Left ventricle myocardium inferior (tissue), 1 donor: ENCODE data around the gene TPMT. TPM values are rescaled to one million over a fixed set of nuclear protein-coding genes. Genes with fewer than 3 reads are reported as not detected.
"Not testable (repeated sequence)": the region's sequence is repeated elsewhere in the genome, so short reads cannot be mapped to it uniquely, and the experiment has no call there.

ENCODE experiments used
- DNase-seq: peaks from one replicate; pipeline ENCODE4 v3.0.0-alpha.2; 2020
- H3K27ac ChIP-seq: fragments of 200-600 bp; replicated peaks from 2 replicates; pipeline ENCODE4 v1.8.0; 2021
- H3K27me3 ChIP-seq: fragments of 200-600 bp; 2 replicates; pipeline ENCODE4 v1.8.0; 2021; ENCODE audit warnings: low read depth
- H3K36me3 ChIP-seq: fragments of 200-600 bp; 2 replicates; pipeline ENCODE4 v1.8.0; 2021
- H3K4me1 ChIP-seq: fragments of 200-600 bp; 2 replicates; pipeline ENCODE4 v1.8.0; 2021
- H3K4me3 ChIP-seq: fragments of 200-600 bp; 2 replicates; pipeline ENCODE4 v1.8.0; 2021; ENCODE audit warnings: mild to moderate bottlenecking, moderate library complexity
- H3K9me3 ChIP-seq: fragments of 200-600 bp; replicated peaks from 2 replicates; pipeline ENCODE4 v1.8.0; 2021
- intact Hi-C: fragments of 100-400 bp; cut with micrococcal nuclease; formaldehyde crosslinking; loops from one replicate; pipeline ENCODE4 v1.11.0; 2022
- total RNA-seq: library from RNA; stranded (reverse); fragmentation: NEBNext Ultra II Directional; extraction: Animal tissue kit (Norgen Biotek cat#: 25700); gene quantifications from one replicate; pipeline ENCODE4 v1.2.1, GENCODE V29; 2021
- TF ChIP-seq, protein P1 (sequence below): fragments of 200-600 bp; IDR thresholded peaks from 2 replicates; pipeline ENCODE4 v1.8.0; 2021; ENCODE audit warnings: antibody characterized with exemption, mild to moderate bottlenecking, borderline replicate concordance
- donor health status: DM: no; HTN: yes; CAD: no; lungs with severe emphysema.

The TPMT gene
- total RNA-seq, 1 donor from 2014 or later = 14.1 TPM

DNA sequence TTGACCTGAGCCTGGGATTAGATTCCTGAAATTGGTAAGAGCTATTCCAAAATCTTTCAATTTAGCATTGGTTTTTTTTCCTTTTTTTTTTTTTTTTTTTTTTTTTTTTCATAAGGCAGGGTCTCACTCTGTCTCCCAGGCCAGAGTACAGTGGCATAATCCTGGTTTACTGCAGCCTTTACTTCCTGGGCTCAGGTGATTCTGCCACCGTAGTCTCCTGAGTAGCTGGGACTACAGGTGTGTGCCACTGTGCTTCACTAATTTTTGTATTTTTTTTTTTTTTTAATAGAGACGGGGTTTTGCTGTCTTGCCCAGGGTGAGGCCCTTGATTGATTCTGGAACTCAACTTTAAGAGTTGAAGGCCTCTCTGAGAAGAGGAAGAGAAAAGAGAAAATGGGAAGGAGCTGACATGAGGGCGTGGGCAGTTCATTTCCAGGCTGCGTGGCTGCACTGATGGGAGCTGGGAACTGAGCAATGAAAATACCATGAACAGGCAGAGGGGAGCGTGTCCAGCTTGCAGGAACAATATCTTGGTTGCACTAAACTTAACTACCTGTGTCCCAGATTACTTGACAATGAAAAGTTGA, 25.0 kb upstream of the TPMT start:
- Histone ChIP-seq H3K27ac (no peak overlapping the region), H3K9me3 (no peaks in the 10 kb centered on the region)

DNA sequence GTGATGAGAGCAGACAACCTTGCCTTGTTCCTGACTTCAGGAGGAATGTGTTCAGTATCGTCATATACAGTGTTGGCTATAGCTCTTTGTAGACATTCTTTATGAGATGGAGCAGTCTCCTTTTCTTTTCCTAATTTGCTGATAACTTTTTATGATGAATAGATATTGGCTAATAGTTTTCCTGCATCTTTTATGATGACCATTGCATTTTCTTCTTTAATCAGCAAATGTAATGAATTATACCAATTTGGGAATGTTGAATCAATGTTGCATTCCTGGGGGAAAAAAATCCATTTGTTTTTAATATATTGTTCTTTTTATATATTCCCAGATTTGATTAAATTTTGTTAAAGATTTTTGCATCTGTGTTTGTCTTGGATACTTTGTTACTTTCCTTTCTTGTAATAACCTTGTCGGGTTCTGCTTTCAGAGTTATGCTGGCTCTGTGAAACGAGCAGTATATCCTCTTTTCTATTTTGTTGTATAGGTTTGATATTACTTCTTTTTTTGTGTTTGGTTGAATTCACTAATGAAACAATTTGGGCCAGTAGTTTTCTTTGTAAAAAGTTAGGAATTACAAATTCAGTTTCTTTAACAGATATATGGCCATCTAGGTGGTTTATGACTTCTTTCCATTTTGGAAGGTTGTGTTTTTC, 24.2 kb upstream of the TPMT start:
- no peaks in the 10 kb centered on the region for H3K4me1 ChIP-seq
- TF ChIP-seq, protein P1, sequence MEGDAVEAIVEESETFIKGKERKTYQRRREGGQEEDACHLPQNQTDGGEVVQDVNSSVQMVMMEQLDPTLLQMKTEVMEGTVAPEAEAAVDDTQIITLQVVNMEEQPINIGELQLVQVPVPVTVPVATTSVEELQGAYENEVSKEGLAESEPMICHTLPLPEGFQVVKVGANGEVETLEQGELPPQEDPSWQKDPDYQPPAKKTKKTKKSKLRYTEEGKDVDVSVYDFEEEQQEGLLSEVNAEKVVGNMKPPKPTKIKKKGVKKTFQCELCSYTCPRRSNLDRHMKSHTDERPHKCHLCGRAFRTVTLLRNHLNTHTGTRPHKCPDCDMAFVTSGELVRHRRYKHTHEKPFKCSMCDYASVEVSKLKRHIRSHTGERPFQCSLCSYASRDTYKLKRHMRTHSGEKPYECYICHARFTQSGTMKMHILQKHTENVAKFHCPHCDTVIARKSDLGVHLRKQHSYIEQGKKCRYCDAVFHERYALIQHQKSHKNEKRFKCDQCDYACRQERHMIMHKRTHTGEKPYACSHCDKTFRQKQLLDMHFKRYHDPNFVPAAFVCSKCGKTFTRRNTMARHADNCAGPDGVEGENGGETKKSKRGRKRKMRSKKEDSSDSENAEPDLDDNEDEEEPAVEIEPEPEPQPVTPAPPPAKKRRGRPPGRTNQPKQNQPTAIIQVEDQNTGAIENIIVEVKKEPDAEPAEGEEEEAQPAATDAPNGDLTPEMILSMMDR = no peak
- peaks cover 11% of the 10 kb centered on the region for H3K36me3 ChIP-seq
- intact Hi-C loops = no loop called here
- H3K9me3 ChIP-seq = no peaks in the 10 kb centered on the region
- H3K4me3 ChIP-seq = no peak overlapping the region
- no peaks in the 10 kb centered on the region for H3K27me3 ChIP-seq
- H3K27ac ChIP-seq = no peak overlapping the region
- DNase-seq = no peak

More for the DNA sequence above, 25.0 kb upstream of the TPMT start:
- no peaks in the 10 kb centered on the region for H3K4me1 ChIP-seq
- H3K4me3 ChIP-seq = no peak overlapping the region
- peak; percentile 17 for DNase-seq
- intact Hi-C loops = no loop called here
- TF ChIP-seq, protein P1 = no peak
- no peaks in the 10 kb centered on the region for H3K27me3 ChIP-seq
- H3K36me3 ChIP-seq = peaks cover 3% of the 10 kb centered on the region

DNA sequence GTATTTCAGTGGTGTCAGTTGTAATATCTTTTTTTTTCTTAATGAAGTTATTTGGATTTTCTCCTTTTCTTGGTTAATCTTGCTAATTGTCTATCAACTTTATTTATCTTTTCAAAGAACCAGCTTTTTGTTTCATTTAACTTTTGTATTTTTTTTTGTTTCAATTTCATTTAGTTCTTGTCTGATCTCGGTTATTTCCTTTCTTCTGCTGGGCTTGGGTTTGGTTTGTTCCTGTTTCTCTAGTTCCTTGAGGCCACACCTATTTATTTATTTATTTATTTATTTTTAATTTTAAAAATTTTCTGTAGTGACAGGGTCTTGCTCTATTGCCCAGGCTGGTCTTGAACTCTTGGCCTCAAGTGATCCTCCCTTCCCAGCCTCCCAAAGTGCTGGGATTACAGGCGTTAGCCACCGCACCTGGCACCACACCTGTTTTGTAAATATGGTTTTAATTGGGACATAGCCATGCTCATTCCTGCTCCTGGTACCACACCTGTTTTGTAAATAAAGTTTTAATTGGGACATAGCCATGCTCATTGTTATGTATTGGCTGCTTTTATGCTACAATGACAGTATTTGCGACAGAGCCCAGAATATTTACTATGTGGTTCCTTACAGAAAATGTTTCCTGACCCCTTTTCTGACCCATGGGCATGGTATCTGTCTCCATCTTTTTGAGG, 22.5 kb upstream of the TPMT start:
- Histone ChIP-seq H3K4me1 (no peaks in the 10 kb centered on the region), H3K36me3 (peaks cover 20% of the 10 kb centered on the region), H3K27ac (no peak overlapping the region), H3K27me3 (no peaks in the 10 kb centered on the region), H3K9me3 (no peaks in the 10 kb centered on the region), H3K4me3 (no peak overlapping the region)
- intact Hi-C loops = no loop called here
- no peak for DNase-seq
- TF ChIP-seq, protein P1 = no peak

DNA sequence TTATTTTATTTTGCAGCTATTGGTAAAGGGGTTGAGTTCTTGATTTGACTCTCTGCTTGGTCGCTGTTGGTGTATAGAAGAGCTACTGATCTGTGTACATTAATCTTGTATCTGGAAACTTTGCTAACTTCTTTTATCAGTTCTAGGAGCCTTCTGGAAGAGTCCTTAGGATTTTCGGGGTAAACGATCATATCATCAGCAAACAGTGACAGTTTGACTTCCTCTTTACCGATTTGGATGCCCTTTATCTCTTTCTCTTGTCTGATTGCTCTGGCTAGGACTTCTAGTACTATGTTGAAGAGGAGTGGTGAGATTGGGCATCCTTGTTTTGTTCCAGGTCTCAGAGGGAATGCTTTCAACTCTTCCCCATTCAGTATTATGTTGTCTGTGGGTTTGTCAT, 21.3 kb upstream of the TPMT start:
- H3K4me1 ChIP-seq, DNase-seq, intact Hi-C loops, H3K4me3 ChIP-seq, H3K27me3 ChIP-seq, H3K9me3 ChIP-seq, H3K27ac ChIP-seq: not testable (repeated sequence)
- peaks cover 32% of the 10 kb centered on the region for H3K36me3 ChIP-seq

DNA sequence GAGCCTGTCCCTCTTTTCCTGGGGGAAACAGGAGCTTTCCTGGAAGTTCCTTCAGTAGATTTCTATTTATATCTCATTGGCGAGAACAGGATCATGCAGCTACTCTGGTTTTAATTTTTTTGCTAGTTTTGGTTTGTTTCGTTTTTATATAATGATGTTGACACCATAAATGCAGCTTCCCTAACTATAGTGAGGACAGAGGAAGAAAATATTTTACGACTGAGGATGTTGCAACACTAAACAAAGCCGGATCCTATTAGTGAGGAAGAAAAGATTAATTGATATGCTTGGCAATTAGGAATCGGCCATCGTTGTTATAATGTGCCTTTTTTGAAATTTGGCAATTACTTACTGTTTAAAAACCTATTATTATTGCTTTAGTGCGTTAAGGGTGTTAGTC, 17.0 kb upstream of the TPMT start:
- no peak for DNase-seq
- Histone ChIP-seq H3K4me1 (no peaks in the 10 kb centered on the region), H3K27me3 (no peaks in the 10 kb centered on the region), H3K9me3 (peaks cover 13% of the 10 kb centered on the region), H3K27ac (no peak overlapping the region), H3K4me3 (no peak overlapping the region), H3K36me3 (peaks cover 76% of the 10 kb centered on the region)
- TF ChIP-seq, protein P1 = no peak
- intact Hi-C loops = no loop called here

DNA sequence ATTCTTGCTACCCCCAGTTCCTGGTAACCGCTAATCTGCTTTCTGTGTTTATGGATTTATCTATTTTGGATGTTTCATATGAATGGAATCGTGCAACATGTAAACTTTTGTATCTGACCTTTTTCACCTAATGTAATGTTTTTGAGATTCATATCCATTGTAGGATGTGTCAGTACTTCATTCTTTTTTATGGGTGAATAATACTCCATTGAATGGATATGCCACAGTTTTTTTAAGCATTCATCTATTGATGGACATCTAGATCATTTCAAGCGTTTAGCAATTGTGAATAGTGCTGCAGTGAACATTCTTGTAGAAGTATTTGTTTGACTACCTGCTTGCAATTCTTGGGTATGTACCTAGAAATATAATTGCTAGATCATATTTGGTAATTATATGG, 13.4 kb upstream of the TPMT start:
- H3K27me3 ChIP-seq = no peaks in the 10 kb centered on the region
- H3K4me3 ChIP-seq = no peak overlapping the region
- H3K4me1 ChIP-seq = no peaks in the 10 kb centered on the region
- intact Hi-C loops = no loop called here
- TF ChIP-seq, protein P1 = no peak
- H3K36me3 ChIP-seq = peaks cover 85% of the 10 kb centered on the region
- H3K27ac ChIP-seq = no peak overlapping the region
- peaks cover 13% of the 10 kb centered on the region for H3K9me3 ChIP-seq
- DNase-seq = no peak
